Measurements from ENCODE around the gene ADCY5.

DNA sequence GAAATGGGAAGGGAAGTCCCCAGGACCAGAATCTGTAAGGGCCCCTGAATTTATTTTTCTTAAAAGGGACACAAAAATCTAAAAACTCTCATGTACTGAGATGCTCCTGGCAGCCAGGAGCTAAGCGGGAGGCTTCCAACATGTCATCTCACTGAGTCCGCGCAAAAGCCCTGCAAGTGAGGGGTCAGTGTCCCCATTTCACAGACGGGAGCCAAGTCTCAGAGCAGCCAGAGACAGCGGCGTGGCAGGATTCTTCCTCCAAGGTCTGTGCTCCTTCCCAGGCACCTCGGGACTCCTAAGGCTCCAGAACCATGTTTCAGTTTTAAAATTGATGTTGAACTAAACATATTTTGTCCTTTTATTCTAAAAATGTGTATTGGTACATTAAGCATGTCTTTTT is 114.8 kb downstream of the ADCY5 start:
- TF ChIP-seq, protein P1, sequence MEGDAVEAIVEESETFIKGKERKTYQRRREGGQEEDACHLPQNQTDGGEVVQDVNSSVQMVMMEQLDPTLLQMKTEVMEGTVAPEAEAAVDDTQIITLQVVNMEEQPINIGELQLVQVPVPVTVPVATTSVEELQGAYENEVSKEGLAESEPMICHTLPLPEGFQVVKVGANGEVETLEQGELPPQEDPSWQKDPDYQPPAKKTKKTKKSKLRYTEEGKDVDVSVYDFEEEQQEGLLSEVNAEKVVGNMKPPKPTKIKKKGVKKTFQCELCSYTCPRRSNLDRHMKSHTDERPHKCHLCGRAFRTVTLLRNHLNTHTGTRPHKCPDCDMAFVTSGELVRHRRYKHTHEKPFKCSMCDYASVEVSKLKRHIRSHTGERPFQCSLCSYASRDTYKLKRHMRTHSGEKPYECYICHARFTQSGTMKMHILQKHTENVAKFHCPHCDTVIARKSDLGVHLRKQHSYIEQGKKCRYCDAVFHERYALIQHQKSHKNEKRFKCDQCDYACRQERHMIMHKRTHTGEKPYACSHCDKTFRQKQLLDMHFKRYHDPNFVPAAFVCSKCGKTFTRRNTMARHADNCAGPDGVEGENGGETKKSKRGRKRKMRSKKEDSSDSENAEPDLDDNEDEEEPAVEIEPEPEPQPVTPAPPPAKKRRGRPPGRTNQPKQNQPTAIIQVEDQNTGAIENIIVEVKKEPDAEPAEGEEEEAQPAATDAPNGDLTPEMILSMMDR (IDR thresholded peaks at IDR 0.05), result no peak
- TF ChIP-seq EZH2 (IDR thresholded peaks at IDR 0.05; ENCODE audit: borderline replicate concordance, insufficient read depth, low read depth, low read length, poor library complexity, severe bottlenecking), result no peak
